ENCODE data around the gene CH25H. TPM values are rescaled to one million over a fixed set of nuclear protein-coding genes. Genes with fewer than 3 reads are reported as not detected.
"Not testable (repeated sequence)": the region's sequence is repeated elsewhere in the genome, so short reads cannot be mapped to it uniquely, and the experiment has no call there.

Gene CH25H, protein sequence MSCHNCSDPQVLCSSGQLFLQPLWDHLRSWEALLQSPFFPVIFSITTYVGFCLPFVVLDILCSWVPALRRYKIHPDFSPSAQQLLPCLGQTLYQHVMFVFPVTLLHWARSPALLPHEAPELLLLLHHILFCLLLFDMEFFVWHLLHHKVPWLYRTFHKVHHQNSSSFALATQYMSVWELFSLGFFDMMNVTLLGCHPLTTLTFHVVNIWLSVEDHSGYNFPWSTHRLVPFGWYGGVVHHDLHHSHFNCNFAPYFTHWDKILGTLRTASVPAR
- total RNA-seq: 1 to 10 TPM in 2 of 4 donors, not detected in 2; 1.1 to 2.1 TPM

DNA sequence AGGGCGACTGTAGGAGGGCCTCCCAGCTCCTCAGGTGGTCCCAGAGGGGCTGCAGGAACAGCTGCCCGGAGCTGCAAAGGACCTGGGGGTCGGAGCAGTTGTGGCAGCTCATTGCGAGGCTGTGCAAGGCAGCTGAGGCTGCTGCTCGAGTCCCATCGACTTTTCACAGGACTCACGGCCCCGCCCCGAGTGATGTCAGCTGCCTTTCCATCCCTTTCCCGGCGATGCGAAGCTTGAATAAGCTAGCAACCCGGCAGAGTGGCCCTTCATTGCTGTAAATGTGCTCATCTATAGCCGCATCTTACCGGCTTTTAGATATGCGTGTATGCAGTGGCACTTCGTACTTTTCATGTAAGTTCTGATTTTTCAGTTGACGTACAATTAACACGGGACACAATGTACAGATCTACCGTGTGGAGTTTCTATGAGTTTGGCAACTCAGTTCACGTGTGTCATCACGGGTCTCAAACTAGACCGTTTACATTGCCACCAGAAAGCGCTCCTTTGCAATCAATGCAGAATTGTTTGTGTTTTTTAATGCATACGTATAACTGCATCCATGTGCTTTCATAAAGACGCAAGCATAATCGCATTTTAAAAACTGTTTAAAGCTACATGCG, at the start of gene CH25H:
TSS of gene CH25H (minus strand) at position 137 of the 620 bp plus-strand sequence. CDS start at position 112, 25 bp downstream.
- Histone ChIP-seq H3K4me1 (peaks cover 4 to 22% (median 12%) of the 10 kb centered on the region in 4 donors), H3K27ac (peak within 1 kb of the TSS; percentile 58 to 65 (median 62)), H3K4me3 (peak within 1 kb of the TSS; percentile 27 to 58 (median 42)), H3K36me3 (no peaks in the 10 kb centered on the region), H3K27me3 (peaks cover 76% of the 10 kb centered on the region), H3K9me3 (no peaks in the 10 kb centered on the region)
- intact Hi-C loops (cut with DNase I; ENCODE audit: low total_unique reads) (loop anchor here (5.0 kb wide), 1 partner anchor 175 kb away; no protein-coding TSS in a partner anchor), in situ Hi-C loops (cut with MboI; ENCODE audit: low pct_ligation_motif_present in 1 of 4, low pct_unique_long_range_greater_than_20kb in 1 of 4, low sequenced_read_pairs in 3 of 4) (loop anchor here in 2 of 4 donors (25.0 kb wide), 1 partner anchor 370 kb away; no protein-coding TSS in a partner anchor)
- TF ChIP-seq EP300 (IDR thresholded peaks at IDR 0.05; ENCODE audit: low read depth) (peak; percentile 41), POLR2AphosphoS5 (IDR thresholded peaks at IDR 0.05) (peak; percentile 31 to 58 (median 45)), POLR2A (IDR thresholded peaks at IDR 0.05) (peak; percentile 34)
- TF ChIP-seq, protein P1, sequence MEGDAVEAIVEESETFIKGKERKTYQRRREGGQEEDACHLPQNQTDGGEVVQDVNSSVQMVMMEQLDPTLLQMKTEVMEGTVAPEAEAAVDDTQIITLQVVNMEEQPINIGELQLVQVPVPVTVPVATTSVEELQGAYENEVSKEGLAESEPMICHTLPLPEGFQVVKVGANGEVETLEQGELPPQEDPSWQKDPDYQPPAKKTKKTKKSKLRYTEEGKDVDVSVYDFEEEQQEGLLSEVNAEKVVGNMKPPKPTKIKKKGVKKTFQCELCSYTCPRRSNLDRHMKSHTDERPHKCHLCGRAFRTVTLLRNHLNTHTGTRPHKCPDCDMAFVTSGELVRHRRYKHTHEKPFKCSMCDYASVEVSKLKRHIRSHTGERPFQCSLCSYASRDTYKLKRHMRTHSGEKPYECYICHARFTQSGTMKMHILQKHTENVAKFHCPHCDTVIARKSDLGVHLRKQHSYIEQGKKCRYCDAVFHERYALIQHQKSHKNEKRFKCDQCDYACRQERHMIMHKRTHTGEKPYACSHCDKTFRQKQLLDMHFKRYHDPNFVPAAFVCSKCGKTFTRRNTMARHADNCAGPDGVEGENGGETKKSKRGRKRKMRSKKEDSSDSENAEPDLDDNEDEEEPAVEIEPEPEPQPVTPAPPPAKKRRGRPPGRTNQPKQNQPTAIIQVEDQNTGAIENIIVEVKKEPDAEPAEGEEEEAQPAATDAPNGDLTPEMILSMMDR (IDR thresholded peaks at IDR 0.05): no peak
- WGBS, 2 donors (ENCODE audit: low coverage in 1 of 2): 2% methylated on average over 28 of the region's 28 CpGs; no CpG with 5 or more reads in 1 of the 2 donors
- DNase-seq: peak; percentile 70

DNA sequence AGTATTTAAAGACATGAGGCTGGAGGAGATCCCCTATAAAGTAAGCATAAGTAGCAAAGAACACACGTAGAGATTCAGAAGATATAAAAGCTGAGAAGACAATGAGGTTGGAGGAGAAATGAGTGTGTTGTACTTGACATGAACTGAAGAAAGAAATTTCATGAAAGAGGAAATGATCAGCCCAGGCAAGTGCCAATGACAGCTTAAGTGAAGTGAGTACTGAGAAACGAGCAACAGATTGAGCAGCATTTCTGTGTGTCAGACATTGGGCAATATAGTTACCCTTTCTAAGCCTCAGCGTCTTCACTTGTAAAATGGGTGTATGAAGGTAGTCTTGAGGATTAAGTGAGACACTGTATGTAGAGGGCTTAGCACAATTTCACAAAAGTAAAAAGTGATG, 49.2 kb upstream of the CH25H start:
- Histone ChIP-seq H3K4me3 (no peak overlapping the region), H3K36me3 (no peaks in the 10 kb centered on the region), H3K4me1 (peaks cover 0 to 12% (median 4%) of the 10 kb centered on the region in 4 donors), H3K9me3 (no peaks in the 10 kb centered on the region), H3K27me3 (no peaks in the 10 kb centered on the region), H3K27ac (no peak overlapping the region)
- 63 to 72% methylated on average over 3 of the region's 3 CpGs for WGBS, 2 donors (ENCODE audit: low coverage in 1 of 2)
- intact Hi-C loops (cut with DNase I; ENCODE audit: low total_unique reads) (no loop called here), in situ Hi-C loops (cut with MboI; ENCODE audit: low pct_ligation_motif_present in 1 of 4, low pct_unique_long_range_greater_than_20kb in 1 of 4, low sequenced_read_pairs in 3 of 4) (loop anchor here in 2 of 4 donors (5.0 to 10.0 kb wide), 2 partner anchors 298 to 311 kb away; no protein-coding TSS in a partner anchor)
- no peak for TF ChIP-seq EP300 (IDR thresholded peaks at IDR 0.05; ENCODE audit: low read depth)
- TF ChIP-seq POLR2A (IDR thresholded peaks at IDR 0.05): no peak
- TF ChIP-seq, protein P1 (IDR thresholded peaks at IDR 0.05): no peak
- no peak for TF ChIP-seq POLR2AphosphoS5 (IDR thresholded peaks at IDR 0.05)
- no peak for DNase-seq

DNA sequence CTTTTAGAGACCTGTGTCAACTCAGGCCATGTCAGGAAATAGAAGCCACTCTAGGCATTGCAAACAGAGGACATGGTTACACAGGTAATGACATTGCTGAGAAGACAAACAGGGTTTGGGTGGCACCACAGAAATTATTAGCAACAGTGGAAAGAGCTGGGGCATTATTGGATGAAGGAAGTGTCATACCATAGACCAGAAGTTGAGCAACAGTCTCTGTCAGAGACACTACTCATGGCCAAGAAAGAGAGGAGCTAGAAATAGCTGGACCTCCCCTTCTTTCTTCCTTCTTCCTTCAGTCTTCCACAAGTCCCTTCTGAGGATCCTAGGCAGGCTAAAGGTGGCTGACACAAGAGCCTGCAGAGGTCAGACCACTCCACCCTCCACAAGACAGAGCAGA, 48.7 kb upstream of the CH25H start:
- no peak for TF ChIP-seq POLR2A (IDR thresholded peaks at IDR 0.05)
- no peak for TF ChIP-seq POLR2AphosphoS5 (IDR thresholded peaks at IDR 0.05)
- TF ChIP-seq EP300 (IDR thresholded peaks at IDR 0.05; ENCODE audit: low read depth): no peak
- TF ChIP-seq, protein P1 (IDR thresholded peaks at IDR 0.05): no peak
- Histone ChIP-seq H3K27ac (no peak overlapping the region), H3K4me3 (no peak overlapping the region), H3K9me3 (no peaks in the 10 kb centered on the region), H3K27me3 (no peaks in the 10 kb centered on the region), H3K36me3 (no peaks in the 10 kb centered on the region), H3K4me1 (peaks cover 0 to 17% (median 6%) of the 10 kb centered on the region in 4 donors)
- intact Hi-C loops (cut with DNase I; ENCODE audit: low total_unique reads) (no loop called here), in situ Hi-C loops (cut with MboI; ENCODE audit: low pct_ligation_motif_present in 1 of 4, low pct_unique_long_range_greater_than_20kb in 1 of 4, low sequenced_read_pairs in 3 of 4) (loop anchor here in 2 of 4 donors (5.0 to 10.0 kb wide), 2 partner anchors 299 to 312 kb away; no protein-coding TSS in a partner anchor)
- DNase-seq: no peak

DNA sequence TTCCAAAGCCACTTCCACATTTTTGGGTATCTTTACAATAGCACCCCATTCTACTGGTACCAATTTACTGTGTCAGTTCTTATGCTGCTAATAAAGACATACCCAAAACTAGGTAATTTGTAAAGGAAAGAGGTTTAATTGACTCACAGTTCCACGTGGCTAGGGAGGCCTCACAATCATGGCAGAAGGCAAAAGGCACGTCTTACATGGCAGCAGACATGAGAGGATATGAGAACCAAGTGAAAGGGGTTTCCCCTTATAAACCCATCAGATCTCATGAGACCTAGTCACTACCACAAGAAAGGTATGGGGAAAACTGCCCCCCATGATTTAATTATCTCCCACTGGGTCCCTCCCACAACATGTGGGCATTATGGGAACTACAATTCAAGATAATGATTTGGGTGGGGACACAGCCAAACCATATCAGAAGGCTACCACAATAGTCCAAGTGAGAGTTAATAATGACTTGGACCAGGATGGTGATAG, 48.0 kb upstream of the CH25H start:
- H3K9me3 ChIP-seq; H3K27me3 ChIP-seq; H3K4me3 ChIP-seq; H3K36me3 ChIP-seq; H3K27ac ChIP-seq; intact Hi-C loops (cut with DNase I; ENCODE audit: low total_unique reads); DNase-seq: not testable (repeated sequence)
- in situ Hi-C loops (cut with MboI; ENCODE audit: low pct_ligation_motif_present in 1 of 4, low pct_unique_long_range_greater_than_20kb in 1 of 4, low sequenced_read_pairs in 3 of 4): loop anchor here in 2 of 4 donors (5.0 to 10.0 kb wide), 2 partner anchors 300 to 312 kb away; no protein-coding TSS in a partner anchor
- WGBS, 2 donors (ENCODE audit: low coverage in 1 of 2): 70% methylated on average over 2 of the region's 2 CpGs; no CpG with 5 or more reads in 1 of the 2 donors
- H3K4me1 ChIP-seq: peaks cover 0 to 13% (median 5%) of the 10 kb centered on the region in 4 donors
